ENCODE results near the gene NAGS.

Gene NAGS

GRCh38 chr17:43979671-43980070 is 24.8 kb upstream of the NAGS start:
- DNase-seq (ENCODE audit: low spot score): no peak
- Histone ChIP-seq H3K79me1 (ENCODE audit: low read depth, low read length) (no peaks in the 10 kb centered on the region), H3K27me3 (ENCODE audit: control insufficient read depth in 3 of 3, insufficient read depth in 3 of 3, low read depth in 1 of 3, low read length in 3 of 3) (peaks cover 2 to 62% (median 18%) of the 10 kb centered on the region in 3 experiments), H3K4me2 (ENCODE audit: insufficient read depth, low read length, poor library complexity, severe bottlenecking) (no peak overlapping the region), H4K8ac (ENCODE audit: low read depth, low read length) (no peak overlapping the region), H2BK5ac (ENCODE audit: low read length) (no peak overlapping the region), H2AK5ac (ENCODE audit: low read depth, low read length) (no peak overlapping the region), H3K4me1 (ENCODE audit: control insufficient read depth in 2 of 2, insufficient read depth in 1 of 2, low read depth in 1 of 2, low read length in 2 of 2) (peaks cover 6 to 8% of the 10 kb centered on the region in 2 donors), H3K18ac (ENCODE audit: low read length) (no peak overlapping the region), H3K14ac (ENCODE audit: low read length) (no peak overlapping the region), H2BK120ac (ENCODE audit: low read depth, low read length) (no peak overlapping the region), H3K23ac (ENCODE audit: low read depth, low read length, poor library complexity) (no peak overlapping the region), H2AFZ (ENCODE audit: low read length) (no peak overlapping the region), H3K27ac (replicated peaks; ENCODE audit: low read length) (no peak overlapping the region), H3K4me3 (ENCODE audit: low read length in 2 of 2) (no peak overlapping the region), H3K9me3 (replicated peaks in 1 of 2; ENCODE audit: control insufficient read depth in 2 of 2, insufficient read depth in 1 of 2, low read depth in 1 of 2, low read length in 2 of 2) (no peaks in the 10 kb centered on the region), H3K36me3 (replicated peaks in 1 of 2; ENCODE audit: control insufficient read depth in 2 of 2, insufficient read depth in 2 of 2, low read length in 2 of 2) (no peaks in the 10 kb centered on the region), H2BK15ac (ENCODE audit: low read length) (no peak overlapping the region), H4K91ac (ENCODE audit: low read depth, low read length, poor library complexity) (no peak overlapping the region), H3K9ac (ENCODE audit: low read depth, low read length, poor library complexity) (no peak overlapping the region), H3K4ac (ENCODE audit: low read length) (no peak overlapping the region), H2BK12ac (ENCODE audit: low read length) (no peak overlapping the region)
- WGBS, 2 donors (ENCODE audit: extremely low coverage in 2 of 2, insufficient read length in 2 of 2, insufficient replicate concordance in 1 of 2): no CpG with 5 or more reads among the region's 4 CpGs

DNA sequence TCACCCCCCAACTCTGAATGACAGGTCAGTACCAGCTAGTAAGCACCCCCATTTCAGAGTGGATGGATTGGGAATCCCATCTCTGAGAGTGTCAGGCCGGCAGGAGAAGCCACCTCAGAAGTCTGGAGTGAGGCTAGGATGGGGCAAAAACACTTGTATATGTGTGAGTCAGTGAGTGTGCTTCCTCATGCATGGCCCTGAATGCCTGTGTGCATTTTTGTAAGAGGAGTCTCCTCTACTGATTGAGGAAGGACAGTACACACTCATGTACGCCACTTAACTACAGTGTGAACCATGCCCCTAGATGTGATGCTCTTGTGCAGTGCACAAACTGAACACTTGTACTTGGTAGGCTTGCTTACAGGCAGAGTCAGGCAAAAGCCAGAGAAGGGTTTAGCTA is 22.3 kb upstream of the NAGS start:
- Histone ChIP-seq H2BK120ac (ENCODE audit: low read depth, low read length) (no peak overlapping the region), H3K9me3 (replicated peaks in 1 of 2; ENCODE audit: control insufficient read depth in 2 of 2, insufficient read depth in 1 of 2, low read depth in 1 of 2, low read length in 2 of 2) (no peaks in the 10 kb centered on the region), H2AFZ (ENCODE audit: low read length) (no peak overlapping the region), H2BK15ac (ENCODE audit: low read length) (no peak overlapping the region), H4K8ac (ENCODE audit: low read depth, low read length) (no peak overlapping the region), H3K9ac (ENCODE audit: low read depth, low read length, poor library complexity) (no peak overlapping the region), H3K23ac (ENCODE audit: low read depth, low read length, poor library complexity) (no peak overlapping the region), H2AK5ac (ENCODE audit: low read depth, low read length) (peak overlapping the region; percentile 42), H3K27me3 (ENCODE audit: control insufficient read depth in 3 of 3, insufficient read depth in 3 of 3, low read depth in 1 of 3, low read length in 3 of 3) (peaks cover 2 to 77% (median 18%) of the 10 kb centered on the region in 3 experiments), H3K4me2 (ENCODE audit: insufficient read depth, low read length, poor library complexity, severe bottlenecking) (no peak overlapping the region), H2BK12ac (ENCODE audit: low read length) (no peak overlapping the region), H3K4ac (ENCODE audit: low read length) (no peak overlapping the region), H3K79me1 (ENCODE audit: low read depth, low read length) (no peaks in the 10 kb centered on the region), H3K4me1 (ENCODE audit: control insufficient read depth in 2 of 2, insufficient read depth in 1 of 2, low read depth in 1 of 2, low read length in 2 of 2) (peaks cover 4 to 5% of the 10 kb centered on the region in 2 donors), H3K14ac (ENCODE audit: low read length) (no peak overlapping the region), H4K91ac (ENCODE audit: low read depth, low read length, poor library complexity) (no peak overlapping the region), H2BK5ac (ENCODE audit: low read length) (no peak overlapping the region), H3K18ac (ENCODE audit: low read length) (no peak overlapping the region), H3K27ac (replicated peaks; ENCODE audit: low read length) (no peak overlapping the region), H3K4me3 (ENCODE audit: low read length in 2 of 2) (no peak overlapping the region), H3K36me3 (replicated peaks in 1 of 2; ENCODE audit: control insufficient read depth in 2 of 2, insufficient read depth in 2 of 2, low read length in 2 of 2) (no peaks in the 10 kb centered on the region)
- DNase-seq (ENCODE audit: low spot score): no peak
- WGBS, 2 donors (ENCODE audit: extremely low coverage in 2 of 2, insufficient read length in 2 of 2, insufficient replicate concordance in 1 of 2): no CpG with 5 or more reads among the region's 2 CpGs

DNA sequence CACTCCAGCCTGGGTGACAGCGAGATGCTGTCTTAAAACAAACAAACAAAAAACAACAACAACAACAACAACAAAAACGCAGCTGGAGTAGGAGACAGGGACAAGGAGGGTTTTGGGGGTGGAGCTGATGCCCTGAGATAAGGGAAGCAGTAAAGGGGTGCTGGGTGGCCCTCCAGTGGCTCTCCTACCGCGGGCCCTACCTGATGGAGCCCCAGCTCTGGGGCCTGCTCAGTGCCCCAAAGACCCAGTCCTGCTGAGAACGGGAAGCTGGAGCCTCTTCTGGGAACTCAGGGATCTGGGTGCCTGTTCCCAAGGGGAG is 21.3 kb upstream of the NAGS start:
- Histone ChIP-seq H3K27me3 (ENCODE audit: control insufficient read depth in 3 of 3, insufficient read depth in 3 of 3, low read depth in 1 of 3, low read length in 3 of 3) (peaks cover 2 to 79% (median 18%) of the 10 kb centered on the region in 3 experiments), H2BK12ac (ENCODE audit: low read length) (no peak overlapping the region), H4K8ac (ENCODE audit: low read depth, low read length) (no peak overlapping the region), H3K14ac (ENCODE audit: low read length) (no peak overlapping the region), H3K9me3 (replicated peaks in 1 of 2; ENCODE audit: control insufficient read depth in 2 of 2, insufficient read depth in 1 of 2, low read depth in 1 of 2, low read length in 2 of 2) (no peaks in the 10 kb centered on the region), H2AK5ac (ENCODE audit: low read depth, low read length) (peak overlapping the region; percentile 73), H3K18ac (ENCODE audit: low read length) (no peak overlapping the region), H3K9ac (ENCODE audit: low read depth, low read length, poor library complexity) (no peak overlapping the region), H3K4me3 (ENCODE audit: low read length in 2 of 2) (peak overlapping the region in 1 of 2 donors; percentile 80), H3K23ac (ENCODE audit: low read depth, low read length, poor library complexity) (no peak overlapping the region), H2BK5ac (ENCODE audit: low read length) (no peak overlapping the region), H3K36me3 (replicated peaks in 1 of 2; ENCODE audit: control insufficient read depth in 2 of 2, insufficient read depth in 2 of 2, low read length in 2 of 2) (no peaks in the 10 kb centered on the region), H3K4me1 (ENCODE audit: control insufficient read depth in 2 of 2, insufficient read depth in 1 of 2, low read depth in 1 of 2, low read length in 2 of 2) (peaks cover 4 to 5% of the 10 kb centered on the region in 2 donors), H3K4me2 (ENCODE audit: insufficient read depth, low read length, poor library complexity, severe bottlenecking) (peak overlapping the region; percentile 95), H4K91ac (ENCODE audit: low read depth, low read length, poor library complexity) (no peak overlapping the region), H2BK15ac (ENCODE audit: low read length) (no peak overlapping the region), H2AFZ (ENCODE audit: low read length) (peak overlapping the region; percentile 93), H3K4ac (ENCODE audit: low read length) (no peak overlapping the region), H3K27ac (replicated peaks; ENCODE audit: low read length) (no peak overlapping the region), H2BK120ac (ENCODE audit: low read depth, low read length) (no peak overlapping the region), H3K79me1 (ENCODE audit: low read depth, low read length) (no peaks in the 10 kb centered on the region)
- no peak for DNase-seq (ENCODE audit: low spot score)
- WGBS, 2 donors (ENCODE audit: extremely low coverage in 2 of 2, insufficient read length in 2 of 2, insufficient replicate concordance in 1 of 2): no CpG with 5 or more reads among the region's 5 CpGs

DNA sequence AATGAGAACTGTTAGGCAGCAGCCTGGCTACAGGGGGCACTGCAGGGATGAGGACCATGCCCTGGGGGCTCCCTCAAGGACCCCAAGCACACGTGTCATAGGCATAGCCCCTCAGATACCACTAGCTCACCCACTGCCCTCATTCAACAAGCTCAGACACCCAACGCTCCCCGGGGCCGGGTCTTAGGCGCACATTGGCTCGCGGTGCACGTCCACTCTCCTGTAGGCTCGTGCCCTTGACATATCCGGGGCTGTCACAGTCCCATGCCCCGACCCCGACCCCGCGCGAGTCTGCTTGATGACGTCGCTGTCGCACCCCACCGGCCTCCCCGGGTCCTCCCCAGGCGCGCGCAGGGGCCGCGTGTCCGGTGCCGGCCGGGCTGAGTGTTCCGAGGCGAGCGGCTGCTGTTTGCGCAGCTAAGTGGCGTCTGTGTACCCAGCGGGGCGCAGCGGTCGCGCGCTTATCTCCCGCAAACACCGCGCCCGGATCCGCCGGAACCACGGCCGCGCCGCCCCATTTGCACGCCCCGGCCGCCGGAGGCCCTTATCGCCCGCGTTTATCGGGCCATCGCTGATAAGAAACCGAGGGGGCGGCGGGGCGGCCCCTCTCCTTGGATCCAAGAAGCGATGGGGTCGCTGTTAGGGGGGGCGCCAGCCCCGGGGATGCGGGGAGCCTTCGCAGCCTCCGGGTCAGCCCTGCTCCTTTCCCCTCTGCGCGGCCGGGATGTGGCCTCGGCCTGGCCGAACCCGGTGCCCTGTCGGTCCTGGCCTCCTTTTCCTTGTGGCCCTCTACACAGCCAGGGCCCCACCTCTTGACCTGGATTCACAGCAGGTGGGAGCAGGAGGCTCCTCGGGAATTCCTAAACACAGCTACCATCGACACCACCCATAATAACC is 20.7 kb upstream of the NAGS start:
- Histone ChIP-seq H4K8ac (ENCODE audit: low read depth, low read length) (no peak overlapping the region), H2BK120ac (ENCODE audit: low read depth, low read length) (no peak overlapping the region), H3K4me3 (ENCODE audit: low read length in 2 of 2) (peak overlapping the region; percentile 37 to 80), H3K36me3 (replicated peaks in 1 of 2; ENCODE audit: control insufficient read depth in 2 of 2, insufficient read depth in 2 of 2, low read length in 2 of 2) (no peaks in the 10 kb centered on the region), H2AFZ (ENCODE audit: low read length) (peak overlapping the region; percentile 93), H4K91ac (ENCODE audit: low read depth, low read length, poor library complexity) (no peak overlapping the region), H3K27me3 (ENCODE audit: control insufficient read depth in 3 of 3, insufficient read depth in 3 of 3, low read depth in 1 of 3, low read length in 3 of 3) (peaks cover 2 to 76% (median 18%) of the 10 kb centered on the region in 3 experiments), H3K4me2 (ENCODE audit: insufficient read depth, low read length, poor library complexity, severe bottlenecking) (peak overlapping the region; percentile 95), H3K4ac (ENCODE audit: low read length) (no peak overlapping the region), H3K23ac (ENCODE audit: low read depth, low read length, poor library complexity) (peak overlapping the region; percentile 62), H3K79me1 (ENCODE audit: low read depth, low read length) (no peaks in the 10 kb centered on the region), H2AK5ac (ENCODE audit: low read depth, low read length) (peak overlapping the region; percentile 73), H2BK12ac (ENCODE audit: low read length) (no peak overlapping the region), H2BK15ac (ENCODE audit: low read length) (peak overlapping the region; percentile 28), H3K9ac (ENCODE audit: low read depth, low read length, poor library complexity) (peak overlapping the region; percentile 55), H3K27ac (replicated peaks; ENCODE audit: low read length) (no peak overlapping the region), H2BK5ac (ENCODE audit: low read length) (peak overlapping the region; percentile 30), H3K4me1 (ENCODE audit: control insufficient read depth in 2 of 2, insufficient read depth in 1 of 2, low read depth in 1 of 2, low read length in 2 of 2) (peaks cover 4 to 5% of the 10 kb centered on the region in 2 donors), H3K18ac (ENCODE audit: low read length) (peak overlapping the region; percentile 89), H3K9me3 (replicated peaks in 1 of 2; ENCODE audit: control insufficient read depth in 2 of 2, insufficient read depth in 1 of 2, low read depth in 1 of 2, low read length in 2 of 2) (no peaks in the 10 kb centered on the region), H3K14ac (ENCODE audit: low read length) (no peak overlapping the region)
- no CpG with 5 or more reads among the region's 78 CpGs for WGBS, 2 donors (ENCODE audit: extremely low coverage in 2 of 2, insufficient read length in 2 of 2, insufficient replicate concordance in 1 of 2)
- no peak for DNase-seq (ENCODE audit: low spot score)

Measured in neuronal stem cell (in vitro differentiated cells).